ENCODE results near the gene SNAP91.
"Not testable (repeated sequence)": the region's sequence is repeated elsewhere in the genome, so short reads cannot be mapped to it uniquely, and the experiment has no call there.

The SNAP91 gene

DNA sequence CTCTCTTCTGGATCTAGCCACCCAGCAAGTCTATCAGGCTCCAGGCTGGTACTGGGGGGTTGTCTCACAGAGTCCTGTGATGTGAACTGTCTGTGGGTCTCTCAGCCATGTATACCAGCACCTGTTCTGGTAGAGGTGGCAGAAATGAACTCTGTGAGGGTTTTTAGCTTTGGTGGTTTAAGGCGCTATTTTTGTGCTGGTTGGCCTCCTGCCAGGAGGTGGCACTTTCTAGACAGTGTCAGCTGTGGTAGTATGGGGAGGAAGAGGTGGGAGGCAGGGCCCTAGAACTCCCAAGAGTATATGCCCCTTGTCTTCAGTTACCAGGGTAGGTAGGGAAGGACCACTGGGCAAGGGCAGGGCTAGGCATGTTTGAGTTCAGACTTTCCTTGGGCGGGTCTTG lies 75.8 kb downstream of the SNAP91 start:
- no peak for DNase-seq (ENCODE audit: low read depth, low spot score)
- no peaks in the 10 kb centered on the region for H3K9me3 ChIP-seq (ENCODE audit: insufficient read depth, low read length)
- no peak overlapping the region for H3K4me3 ChIP-seq (ENCODE audit: insufficient read length, low read depth)
- H3K27me3 ChIP-seq (ENCODE audit: insufficient read depth, insufficient read length), result no peaks in the 10 kb centered on the region
- no peak overlapping the region for H3K9ac ChIP-seq (ENCODE audit: insufficient read length, low read depth)
- H3K4me1 ChIP-seq (ENCODE audit: insufficient read depth, insufficient read length), result peaks cover 2% of the 10 kb centered on the region
- no peaks in the 10 kb centered on the region for H3K36me3 ChIP-seq (ENCODE audit: insufficient read depth, insufficient read length, low read length)
- TF ChIP-seq SUZ12 (IDR thresholded peaks at IDR 0.05; ENCODE audit: extremely low read depth, insufficient read depth, insufficient read length), result no peak
- no peak for TF ChIP-seq ZNF274 (IDR thresholded peaks at IDR 0.05; ENCODE audit: low read depth, low read length)
- no peak for TF ChIP-seq YY1 (IDR thresholded peaks at IDR 0.05; ENCODE audit: insufficient read depth, insufficient read length)

DNA sequence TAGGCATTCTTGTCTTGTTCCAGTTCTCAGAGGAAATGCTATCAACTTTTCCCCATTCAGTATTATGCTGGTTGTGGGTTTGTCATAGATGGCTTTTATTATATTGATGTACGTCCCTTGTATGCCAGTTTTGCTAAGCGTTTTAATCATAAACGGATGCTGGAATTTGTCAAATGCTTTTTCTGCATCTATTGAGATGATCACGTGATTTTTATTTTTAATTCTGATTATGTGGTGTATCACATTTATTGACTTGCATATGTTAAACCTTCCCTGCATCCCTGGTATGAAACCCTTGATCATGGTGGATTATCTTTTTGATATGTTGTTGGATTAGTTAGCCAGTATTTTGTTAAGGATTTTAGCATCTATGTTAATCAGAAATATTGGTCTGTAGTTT lies 79.0 kb downstream of the SNAP91 start:
- H3K9ac ChIP-seq (ENCODE audit: insufficient read length, low read depth); DNase-seq (ENCODE audit: low read depth, low spot score); H3K27me3 ChIP-seq (ENCODE audit: insufficient read depth, insufficient read length): not testable (repeated sequence)

DNA sequence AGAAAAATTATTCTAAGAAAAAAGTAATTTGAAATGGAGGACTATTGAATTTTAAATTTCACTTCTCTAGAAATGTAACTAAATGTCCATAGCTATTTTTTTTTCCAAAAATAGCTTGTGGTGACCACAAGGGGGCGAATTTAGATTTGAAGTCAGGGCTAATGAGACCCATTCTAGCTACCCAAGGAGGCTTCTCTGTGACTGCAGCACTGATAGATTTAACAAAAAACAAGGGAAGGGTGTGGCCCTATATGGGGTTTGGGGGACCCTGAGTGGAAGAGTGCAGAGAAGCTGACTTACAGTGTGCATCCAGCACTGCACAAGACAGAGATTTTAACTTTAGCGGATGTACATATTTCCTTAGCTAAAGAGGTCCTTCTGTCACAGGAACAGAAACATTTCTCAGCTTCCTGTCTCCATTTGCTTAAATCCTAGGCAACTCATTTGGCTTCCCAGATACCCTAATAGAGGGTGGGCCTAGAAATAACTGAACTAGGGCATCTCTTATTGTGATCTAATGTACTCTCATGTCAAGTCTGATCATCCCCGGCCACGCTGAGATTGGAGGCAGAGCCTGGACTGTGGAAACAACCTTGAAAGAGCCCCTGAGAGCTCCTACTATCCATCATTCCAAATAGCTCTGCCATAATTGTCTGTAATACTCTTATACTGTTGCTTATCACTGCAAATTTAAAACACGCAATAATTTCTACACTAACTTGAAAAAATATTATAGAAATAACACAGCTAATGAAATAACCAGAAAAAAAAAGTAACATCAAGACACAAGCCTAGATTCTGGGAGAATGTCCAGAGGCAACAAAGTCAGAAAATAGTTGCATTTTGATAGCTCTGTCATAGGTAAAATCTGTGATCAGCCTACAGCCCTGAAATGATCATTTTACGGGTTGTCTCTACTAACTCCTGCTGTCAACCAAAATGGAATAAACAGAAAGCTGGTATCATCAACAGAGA lies 93.6 kb downstream of the SNAP91 start:
- no peaks in the 10 kb centered on the region for H3K4me1 ChIP-seq (ENCODE audit: insufficient read depth, insufficient read length)

More for the DNA sequence above, 79.0 kb downstream of the SNAP91 start:
- not testable (repeated sequence) for H3K4me1 ChIP-seq (ENCODE audit: insufficient read depth, insufficient read length); H3K4me3 ChIP-seq (ENCODE audit: insufficient read length, low read depth); H3K36me3 ChIP-seq (ENCODE audit: insufficient read depth, insufficient read length, low read length); H3K9me3 ChIP-seq (ENCODE audit: insufficient read depth, low read length)

DNA sequence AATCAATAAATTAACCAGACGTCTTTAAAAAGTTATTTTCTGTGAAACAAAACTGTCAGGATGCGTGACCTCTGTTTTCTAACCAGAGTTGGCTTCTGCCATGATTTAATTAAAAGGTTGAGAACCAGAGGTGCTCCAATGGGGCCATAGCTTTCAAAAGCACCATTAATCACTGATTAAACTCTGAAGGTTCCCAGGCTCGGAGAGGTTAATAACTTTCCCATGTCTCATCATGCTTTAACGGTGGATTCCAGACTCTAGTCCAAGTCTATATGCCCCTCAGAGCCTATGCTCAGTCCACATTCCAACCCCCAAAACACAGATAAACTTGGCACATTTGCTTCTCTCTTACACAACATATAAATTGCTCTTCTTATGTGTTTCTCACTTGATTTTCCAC lies 95.5 kb downstream of the SNAP91 start:
- Histone ChIP-seq H3K36me3 (ENCODE audit: insufficient read depth, insufficient read length, low read length) (no peaks in the 10 kb centered on the region), H3K4me1 (ENCODE audit: insufficient read depth, insufficient read length) (no peaks in the 10 kb centered on the region), H3K9ac (ENCODE audit: insufficient read length, low read depth) (no peak overlapping the region), H3K4me3 (ENCODE audit: insufficient read length, low read depth) (no peak overlapping the region), H3K9me3 (ENCODE audit: insufficient read depth, low read length) (no peaks in the 10 kb centered on the region), H3K27me3 (ENCODE audit: insufficient read depth, insufficient read length) (no peaks in the 10 kb centered on the region)
- TF ChIP-seq SUZ12 (IDR thresholded peaks at IDR 0.05; ENCODE audit: extremely low read depth, insufficient read depth, insufficient read length) (no peak), YY1 (IDR thresholded peaks at IDR 0.05; ENCODE audit: insufficient read depth, insufficient read length) (no peak), ZNF274 (IDR thresholded peaks at IDR 0.05; ENCODE audit: low read depth, low read length) (no peak)
- DNase-seq (ENCODE audit: low read depth, low spot score), result no peak

More for the DNA sequence above, 93.6 kb downstream of the SNAP91 start:
- peak; percentile 15 for DNase-seq (ENCODE audit: low read depth, low spot score)
- Histone ChIP-seq H3K9ac (ENCODE audit: insufficient read length, low read depth) (no peak overlapping the region), H3K36me3 (ENCODE audit: insufficient read depth, insufficient read length, low read length) (no peaks in the 10 kb centered on the region), H3K27me3 (ENCODE audit: insufficient read depth, insufficient read length) (no peaks in the 10 kb centered on the region), H3K9me3 (ENCODE audit: insufficient read depth, low read length) (no peaks in the 10 kb centered on the region), H3K4me3 (ENCODE audit: insufficient read length, low read depth) (no peak overlapping the region)
- TF ChIP-seq YY1 (IDR thresholded peaks at IDR 0.05; ENCODE audit: insufficient read depth, insufficient read length) (no peak), ZNF274 (IDR thresholded peaks at IDR 0.05; ENCODE audit: low read depth, low read length) (no peak), SUZ12 (IDR thresholded peaks at IDR 0.05; ENCODE audit: extremely low read depth, insufficient read depth, insufficient read length) (no peak)

DNA sequence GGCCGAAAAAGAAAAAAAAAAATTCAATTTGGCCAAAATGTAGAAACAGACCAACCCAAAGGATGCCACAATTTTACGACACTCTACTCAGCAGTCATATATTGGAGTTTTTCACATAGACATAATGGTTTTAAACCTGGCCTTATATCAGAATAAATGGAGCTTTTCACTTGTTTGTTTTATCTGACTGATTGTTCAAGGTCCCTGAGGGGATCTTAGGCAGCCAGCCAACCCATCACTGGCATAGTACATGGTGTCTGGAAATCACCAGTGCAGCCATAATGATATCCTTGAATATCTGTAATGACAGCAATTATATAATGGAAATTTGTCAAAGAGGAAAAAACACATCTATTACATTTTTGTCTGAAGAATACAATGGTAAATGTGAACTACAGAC lies 99.7 kb downstream of the SNAP91 start:
- Histone ChIP-seq H3K4me3 (ENCODE audit: insufficient read length, low read depth) (no peak overlapping the region), H3K9me3 (ENCODE audit: insufficient read depth, low read length) (no peaks in the 10 kb centered on the region), H3K27me3 (ENCODE audit: insufficient read depth, insufficient read length) (no peaks in the 10 kb centered on the region), H3K9ac (ENCODE audit: insufficient read length, low read depth) (no peak overlapping the region), H3K4me1 (ENCODE audit: insufficient read depth, insufficient read length) (no peaks in the 10 kb centered on the region), H3K36me3 (ENCODE audit: insufficient read depth, insufficient read length, low read length) (no peaks in the 10 kb centered on the region)
- no peak for DNase-seq (ENCODE audit: low read depth, low spot score)
- TF ChIP-seq ZNF274 (IDR thresholded peaks at IDR 0.05; ENCODE audit: low read depth, low read length) (no peak), YY1 (IDR thresholded peaks at IDR 0.05; ENCODE audit: insufficient read depth, insufficient read length) (no peak), SUZ12 (IDR thresholded peaks at IDR 0.05; ENCODE audit: extremely low read depth, insufficient read depth, insufficient read length) (no peak)

DNA sequence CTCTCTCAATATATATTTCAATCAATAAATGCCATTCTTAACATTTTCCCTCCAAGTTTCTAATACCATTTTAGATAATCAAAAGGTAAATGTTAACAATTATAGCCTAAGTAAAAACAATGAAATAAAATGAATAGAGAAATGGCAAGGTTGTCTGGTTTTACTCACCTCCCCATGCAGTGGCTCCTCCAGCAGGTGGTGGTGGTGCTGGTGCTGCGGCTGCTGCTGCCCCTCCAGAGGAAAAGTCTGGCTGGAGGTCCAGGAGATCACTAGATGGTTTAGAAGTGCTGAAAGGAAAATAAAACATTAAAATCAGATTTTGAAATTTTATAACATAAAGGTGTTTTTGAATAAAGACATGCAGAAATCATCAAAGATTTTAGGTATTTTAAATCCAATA lies 103.4 kb downstream of the SNAP91 start:
- Histone ChIP-seq H3K9ac (ENCODE audit: insufficient read length, low read depth) (no peak overlapping the region), H3K9me3 (ENCODE audit: insufficient read depth, low read length) (no peaks in the 10 kb centered on the region), H3K27me3 (ENCODE audit: insufficient read depth, insufficient read length) (no peaks in the 10 kb centered on the region), H3K4me3 (ENCODE audit: insufficient read length, low read depth) (no peak overlapping the region), H3K36me3 (ENCODE audit: insufficient read depth, insufficient read length, low read length) (no peaks in the 10 kb centered on the region), H3K4me1 (ENCODE audit: insufficient read depth, insufficient read length) (no peaks in the 10 kb centered on the region)
- TF ChIP-seq SUZ12 (IDR thresholded peaks at IDR 0.05; ENCODE audit: extremely low read depth, insufficient read depth, insufficient read length), result no peak
- no peak for TF ChIP-seq ZNF274 (IDR thresholded peaks at IDR 0.05; ENCODE audit: low read depth, low read length)
- no peak for TF ChIP-seq YY1 (IDR thresholded peaks at IDR 0.05; ENCODE audit: insufficient read depth, insufficient read length)
- DNase-seq (ENCODE audit: low read depth, low spot score), result no peak

DNA sequence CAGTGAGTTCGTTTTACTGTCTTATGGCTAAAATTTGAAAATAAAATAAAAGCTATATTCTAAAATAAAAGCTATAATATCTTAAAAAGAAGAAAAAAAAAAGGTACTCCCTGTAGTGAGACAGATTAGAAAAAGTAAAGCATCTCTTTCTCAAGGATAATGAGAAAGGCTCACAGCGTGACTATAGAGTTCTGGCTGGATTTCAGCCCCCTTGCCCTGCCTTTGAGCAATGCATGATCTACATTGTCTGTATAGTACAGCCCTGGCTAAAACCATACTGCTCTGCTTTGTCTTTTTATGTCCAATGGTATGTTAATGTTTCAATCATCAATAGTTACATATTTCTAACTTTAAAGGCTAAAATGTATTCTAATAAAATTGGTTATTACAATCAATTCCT lies 105.3 kb downstream of the SNAP91 start:
- no peak overlapping the region for H3K9ac ChIP-seq (ENCODE audit: insufficient read length, low read depth)
- H3K4me3 ChIP-seq (ENCODE audit: insufficient read length, low read depth), result no peak overlapping the region
- no peaks in the 10 kb centered on the region for H3K27me3 ChIP-seq (ENCODE audit: insufficient read depth, insufficient read length)
- TF ChIP-seq YY1 (IDR thresholded peaks at IDR 0.05; ENCODE audit: insufficient read depth, insufficient read length), result no peak
- TF ChIP-seq ZNF274 (IDR thresholded peaks at IDR 0.05; ENCODE audit: low read depth, low read length), result no peak
- no peak for TF ChIP-seq SUZ12 (IDR thresholded peaks at IDR 0.05; ENCODE audit: extremely low read depth, insufficient read depth, insufficient read length)
- no peak for DNase-seq (ENCODE audit: low read depth, low spot score)
- no peaks in the 10 kb centered on the region for H3K9me3 ChIP-seq (ENCODE audit: insufficient read depth, low read length)
- H3K4me1 ChIP-seq (ENCODE audit: insufficient read depth, insufficient read length), result no peaks in the 10 kb centered on the region
- H3K36me3 ChIP-seq (ENCODE audit: insufficient read depth, insufficient read length, low read length), result no peaks in the 10 kb centered on the region

Data from NT2/D1 (cell line).